ENCODE measurements around the gene HCN2. TPM values are rescaled to one million over a fixed set of nuclear protein-coding genes. Genes with fewer than 3 reads are reported as not detected.

Gene HCN2
- total RNA-seq, 6 donors from 2014 or later, result 0.46 to 0.47 (median 0.46) TPM; not detected in 3

DNA sequence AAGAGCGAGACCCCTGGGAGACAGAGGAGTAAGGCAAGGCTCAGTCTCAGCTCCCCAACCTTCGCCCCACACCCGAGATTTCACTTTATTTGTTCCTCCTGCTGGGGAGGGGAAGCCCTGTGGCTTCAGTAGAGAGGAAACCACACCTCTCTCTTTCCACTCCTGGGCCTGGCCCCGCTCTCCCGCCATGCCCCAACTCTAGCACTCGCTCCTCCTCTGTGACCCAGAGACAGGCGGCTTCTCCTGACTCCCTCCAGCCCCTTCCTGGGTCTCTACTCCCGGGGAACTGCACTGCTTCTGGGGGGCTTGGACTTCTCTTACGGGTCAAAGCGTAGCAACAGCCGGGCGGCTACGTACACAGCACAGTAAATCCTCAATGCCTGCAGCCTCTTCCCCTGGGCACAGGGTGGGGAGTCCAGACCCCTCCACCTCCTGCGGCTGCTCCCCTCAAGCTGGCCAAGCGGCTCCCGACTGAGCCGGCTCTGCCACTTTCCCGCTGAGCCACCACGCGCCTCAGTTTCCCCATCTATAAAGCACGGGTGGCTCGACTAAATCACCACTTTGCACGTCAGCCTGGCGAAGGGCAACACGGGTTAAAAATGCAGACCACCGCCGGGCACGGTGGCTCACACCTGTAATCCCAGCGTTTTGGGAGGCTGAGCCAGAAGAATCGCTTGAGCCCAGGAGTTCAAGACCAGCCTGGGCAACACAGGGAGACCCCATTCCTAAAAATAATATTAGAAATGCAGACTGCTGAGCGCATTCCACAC, 71.9 kb downstream of the HCN2 start:
- Histone ChIP-seq H3K9me3 (no peaks in the 10 kb centered on the region), H3K4me1 (peaks cover 57 to 80% (median 63%) of the 10 kb centered on the region in 4 donors), H3K27ac (peak overlapping the region; percentile 87 to 93 (median 89)), H3K27me3 (no peaks in the 10 kb centered on the region), H3K36me3 (peaks cover 0 to 9% (median 4%) of the 10 kb centered on the region in 4 donors), H3K4me3 (peak overlapping the region; percentile 97 to 99 (median 98))
- DNase-seq, result peak in 1 of 2 donors; percentile 51
- no peak for TF ChIP-seq POLR2A (IDR thresholded peaks at IDR 0.05)
- peak in 1 of 2 donors; percentile 23 for TF ChIP-seq POLR2AphosphoS5 (IDR thresholded peaks at IDR 0.05)
- whole genome bisulfite sequencing, 2 donors, result 12 to 14% methylated on average over 18 to 31 of the region's 31 CpGs
- ATAC-seq (ENCODE audit: low FRiP score in 2 of 2), result peak in 1 of 2 donors; percentile 7

DNA sequence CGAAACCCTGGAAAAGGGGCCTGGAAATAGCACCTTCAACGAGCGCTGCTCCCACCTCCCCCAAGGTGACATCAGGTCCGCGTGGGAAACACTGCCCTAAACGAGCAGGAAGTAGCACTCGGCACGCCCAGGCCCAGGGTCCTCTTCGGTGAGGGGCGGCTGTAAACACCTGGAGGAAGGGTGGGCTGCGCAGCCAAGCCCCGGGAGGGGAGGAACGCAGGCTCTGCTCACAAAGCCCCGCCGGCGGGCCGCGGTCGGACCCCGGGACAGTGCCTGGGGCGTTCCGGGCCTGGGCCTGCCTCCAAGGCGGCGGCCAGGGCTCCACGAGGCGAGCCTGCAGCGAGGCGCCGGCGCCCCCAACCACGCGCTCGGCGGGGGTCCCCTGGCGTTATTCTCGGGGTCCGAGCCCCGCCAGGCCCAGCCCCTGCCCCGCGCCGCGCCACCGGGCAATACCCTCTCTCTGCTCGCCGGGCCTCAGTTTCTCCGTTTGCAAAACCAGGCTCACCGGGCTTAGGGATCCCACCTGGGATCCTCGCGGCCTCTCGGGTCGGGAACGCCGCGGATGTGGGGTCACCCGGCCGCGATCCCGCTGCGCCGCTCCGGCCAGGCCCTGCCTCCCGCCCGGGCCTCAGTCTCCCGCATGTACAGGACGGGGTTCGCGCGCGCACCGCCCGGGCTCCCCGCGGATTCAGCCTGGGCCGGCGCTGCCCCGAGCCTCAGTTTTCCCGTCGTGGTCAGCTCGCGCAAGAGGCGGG, 72.7 kb downstream of the HCN2 start:
- Histone ChIP-seq H3K4me3 (peak overlapping the region; percentile 97 to 99 (median 98)), H3K4me1 (peaks cover 57 to 72% (median 63%) of the 10 kb centered on the region in 4 donors), H3K27me3 (no peaks in the 10 kb centered on the region), H3K9me3 (no peaks in the 10 kb centered on the region), H3K27ac (peak overlapping the region; percentile 87 to 93 (median 89)), H3K36me3 (peaks cover 0 to 5% (median 2%) of the 10 kb centered on the region in 4 donors)
- 0% methylated on average over 1 to 29 of the region's 81 CpGs for WGBS, 2 donors
- TF ChIP-seq POLR2A (IDR thresholded peaks at IDR 0.05) (peak in 1 of 4 donors; percentile 5), POLR2AphosphoS5 (IDR thresholded peaks at IDR 0.05) (no peak), EP300 (IDR thresholded peaks at IDR 0.05) (no peak)
- TF ChIP-seq, protein P1, sequence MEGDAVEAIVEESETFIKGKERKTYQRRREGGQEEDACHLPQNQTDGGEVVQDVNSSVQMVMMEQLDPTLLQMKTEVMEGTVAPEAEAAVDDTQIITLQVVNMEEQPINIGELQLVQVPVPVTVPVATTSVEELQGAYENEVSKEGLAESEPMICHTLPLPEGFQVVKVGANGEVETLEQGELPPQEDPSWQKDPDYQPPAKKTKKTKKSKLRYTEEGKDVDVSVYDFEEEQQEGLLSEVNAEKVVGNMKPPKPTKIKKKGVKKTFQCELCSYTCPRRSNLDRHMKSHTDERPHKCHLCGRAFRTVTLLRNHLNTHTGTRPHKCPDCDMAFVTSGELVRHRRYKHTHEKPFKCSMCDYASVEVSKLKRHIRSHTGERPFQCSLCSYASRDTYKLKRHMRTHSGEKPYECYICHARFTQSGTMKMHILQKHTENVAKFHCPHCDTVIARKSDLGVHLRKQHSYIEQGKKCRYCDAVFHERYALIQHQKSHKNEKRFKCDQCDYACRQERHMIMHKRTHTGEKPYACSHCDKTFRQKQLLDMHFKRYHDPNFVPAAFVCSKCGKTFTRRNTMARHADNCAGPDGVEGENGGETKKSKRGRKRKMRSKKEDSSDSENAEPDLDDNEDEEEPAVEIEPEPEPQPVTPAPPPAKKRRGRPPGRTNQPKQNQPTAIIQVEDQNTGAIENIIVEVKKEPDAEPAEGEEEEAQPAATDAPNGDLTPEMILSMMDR (IDR thresholded peaks at IDR 0.05), result no peak
- DNase-seq (peak; percentile 79 to 91), ATAC-seq (ENCODE audit: low FRiP score in 2 of 2) (peak in 1 of 2 donors; percentile 5)

DNA sequence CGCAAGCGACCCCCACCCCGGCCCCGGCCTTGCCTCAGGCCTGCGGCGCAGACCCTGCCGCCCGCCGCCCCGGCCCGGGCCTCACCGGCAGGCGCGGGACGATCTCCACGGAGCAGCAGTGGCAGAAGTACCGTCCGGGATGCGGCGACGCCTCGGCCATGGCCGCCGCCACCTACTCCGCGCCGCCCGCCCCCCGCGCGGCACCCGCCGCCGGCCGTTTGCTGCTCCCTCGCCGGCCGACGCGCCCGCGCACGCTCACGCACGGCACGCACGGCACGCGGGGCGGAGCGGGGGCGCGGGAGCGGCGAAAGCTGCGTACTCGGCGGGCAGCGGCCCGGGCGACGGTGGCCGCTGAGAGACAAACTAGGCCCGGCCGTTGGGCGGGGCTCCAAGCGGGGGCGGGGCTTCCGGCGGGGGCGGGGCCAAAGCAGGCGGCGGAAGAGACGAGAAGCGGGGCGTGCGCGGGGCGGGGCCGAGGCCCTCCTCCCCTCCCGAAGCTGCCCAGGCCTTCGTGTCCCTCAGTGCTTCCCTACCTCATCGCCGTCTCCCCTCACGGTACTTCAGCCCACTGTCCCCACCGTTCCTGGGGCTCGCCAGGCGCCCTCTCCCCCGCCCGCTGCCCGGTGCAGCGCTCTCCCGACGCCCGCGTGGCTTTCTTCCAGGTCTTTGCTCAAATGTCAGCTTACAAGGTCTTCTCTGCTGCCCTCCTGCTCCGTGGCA, 73.4 kb downstream of the HCN2 start, which contains the start of gene RNF126:
Gene RNF126 (minus strand): TSS at position 253 of the 720 bp plus-strand sequence. CDS start 93 bp downstream, at position 160.
- H3K9me3 ChIP-seq, result no peaks in the 10 kb centered on the region
- peak within 1 kb of the TSS; percentile 89 to 96 (median 91) for H3K27ac ChIP-seq
- peaks cover 0 to 5% (median 0%) of the 10 kb centered on the region in 4 donors for H3K36me3 ChIP-seq
- ATAC-seq (ENCODE audit: low FRiP score in 2 of 2), result peak; percentile 90
- H3K4me3 ChIP-seq, result peak within 1 kb of the TSS; percentile 97 to 99 (median 98)
- peaks cover 56 to 68% (median 58%) of the 10 kb centered on the region in 4 donors for H3K4me1 ChIP-seq
- peak; percentile 92 to 100 for DNase-seq
- 0 to 1% methylated on average over 16 to 17 of the region's 97 CpGs for WGBS, 2 donors
- TF ChIP-seq POLR2AphosphoS5 (IDR thresholded peaks at IDR 0.05), result peak; percentile 35 to 84
- TF ChIP-seq POLR2A (IDR thresholded peaks at IDR 0.05), result peak in 2 of 4 donors; percentile 8 to 72
- peak in 1 of 4 donors; percentile 70 for TF ChIP-seq EP300 (IDR thresholded peaks at IDR 0.05)
- TF ChIP-seq, protein P1 (IDR thresholded peaks at IDR 0.05), result peak in 2 of 6 experiments; percentile 25 to 30
- no peaks in the 10 kb centered on the region for H3K27me3 ChIP-seq

DNA sequence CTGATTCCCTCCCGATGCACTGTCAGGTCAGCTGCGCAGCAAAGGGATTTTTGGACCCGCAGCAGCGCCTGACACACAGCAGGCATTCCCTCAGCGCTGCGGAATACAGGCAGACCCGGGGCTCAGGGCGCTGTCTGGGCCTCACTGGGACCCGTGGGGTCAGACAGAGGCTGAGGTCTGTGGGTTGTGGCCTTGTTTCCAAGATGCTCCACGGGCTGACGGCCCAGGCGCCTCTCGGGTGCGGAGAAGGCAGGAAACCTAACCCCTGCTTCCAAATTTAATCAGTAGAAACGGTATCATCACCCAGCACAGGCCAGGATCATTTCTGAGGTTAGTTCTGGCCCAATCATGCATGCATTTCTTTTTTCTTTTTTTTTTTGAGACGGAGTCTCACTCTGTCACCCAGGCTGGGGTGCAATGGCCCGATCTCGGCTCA, 74.0 kb downstream of the HCN2 start:
- peak in 1 of 2 donors; percentile 11 for ATAC-seq (ENCODE audit: low FRiP score in 2 of 2)
- 54 to 57% methylated on average over 12 to 18 of the region's 18 CpGs for WGBS, 2 donors
- Histone ChIP-seq H3K4me1 (peaks cover 51 to 63% (median 52%) of the 10 kb centered on the region in 4 donors), H3K27ac (peak overlapping the region; percentile 82 to 96 (median 91)), H3K27me3 (no peaks in the 10 kb centered on the region), H3K9me3 (no peaks in the 10 kb centered on the region), H3K36me3 (peaks cover 0 to 3% (median 0%) of the 10 kb centered on the region in 4 donors), H3K4me3 (peak overlapping the region in 3 of 4 donors; percentile 97 to 99 (median 97))
- TF ChIP-seq POLR2AphosphoS5 (IDR thresholded peaks at IDR 0.05) (no peak), EP300 (IDR thresholded peaks at IDR 0.05) (no peak)
- TF ChIP-seq, protein P1 (IDR thresholded peaks at IDR 0.05), result peak in 1 of 6 experiments; percentile 11
- DNase-seq, result no peak

Data from upper lobe of left lung (tissue), 6 donors.